ENCODE measurements around the gene NEAT1.

The NEAT1 gene

DNA sequence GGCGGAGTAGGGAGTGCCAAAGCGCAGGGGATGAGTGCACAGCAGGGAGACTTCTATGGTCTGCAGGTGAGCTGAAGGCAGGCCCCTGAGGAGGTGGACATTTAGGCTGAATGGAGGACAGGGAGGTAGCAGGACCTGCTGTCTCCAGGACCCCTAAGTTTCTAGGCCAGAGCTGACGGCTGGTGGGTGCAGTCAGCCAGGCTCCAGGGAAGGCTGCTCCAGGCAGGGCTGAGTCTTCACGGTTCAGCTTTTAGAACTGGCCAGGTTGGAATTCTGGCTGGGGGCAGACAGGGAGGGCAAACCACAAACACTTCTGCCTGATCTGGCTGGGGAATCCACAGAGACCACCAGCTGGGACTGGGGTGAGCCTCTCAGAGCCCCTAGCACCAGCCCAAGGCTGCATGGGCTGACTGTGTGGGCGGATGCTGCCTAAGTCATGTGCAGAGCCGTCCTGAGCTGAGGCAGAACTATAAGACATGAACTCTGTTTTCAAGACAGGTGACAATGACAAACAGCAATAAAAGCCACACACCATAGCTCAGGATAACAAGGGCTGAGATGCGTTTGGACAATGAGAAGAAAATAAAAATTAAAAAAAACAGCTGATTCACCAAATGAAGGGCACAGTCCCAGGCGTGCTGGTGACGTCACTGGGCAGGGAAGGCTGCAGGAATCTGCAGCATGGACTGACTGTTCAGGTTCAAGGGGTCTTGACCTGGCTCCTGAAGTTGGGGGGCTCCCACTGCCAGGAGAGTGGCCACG is 65.9 kb downstream of the NEAT1 start:
- DNase-seq: no peak

DNA sequence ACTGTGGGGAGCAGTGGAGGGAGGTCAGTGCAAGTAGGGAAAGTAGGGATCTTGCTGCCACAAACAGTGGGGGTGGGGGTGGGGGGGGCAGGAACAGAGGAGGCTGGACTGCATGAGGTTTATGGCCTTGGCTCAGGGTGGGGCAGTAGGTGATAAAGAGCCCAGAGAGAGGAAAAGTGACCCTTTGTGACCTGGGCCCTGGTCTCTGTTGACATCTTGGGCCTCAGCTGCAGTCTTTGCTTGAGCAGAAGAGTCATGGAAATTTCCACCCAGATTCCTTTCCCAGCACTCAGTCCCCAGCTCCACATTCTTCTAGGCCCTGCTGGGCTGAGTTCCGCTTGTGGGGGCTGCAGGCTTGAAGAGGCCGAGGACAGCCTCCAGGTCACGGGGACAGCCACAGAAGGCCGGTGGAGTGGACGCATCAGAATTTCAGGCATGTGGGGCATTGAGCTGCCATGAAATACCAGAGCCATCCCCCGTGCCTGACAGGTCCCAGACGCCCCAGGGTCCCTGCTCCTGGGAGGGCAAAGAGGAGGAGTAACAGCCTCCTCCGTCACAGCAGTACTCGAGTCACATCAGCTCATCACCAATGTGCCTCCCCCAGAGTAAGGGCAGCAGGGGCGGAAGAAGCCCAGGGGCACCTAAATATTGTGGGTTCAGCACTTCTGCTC is 66.6 kb downstream of the NEAT1 start:
- no peak for DNase-seq

DNA sequence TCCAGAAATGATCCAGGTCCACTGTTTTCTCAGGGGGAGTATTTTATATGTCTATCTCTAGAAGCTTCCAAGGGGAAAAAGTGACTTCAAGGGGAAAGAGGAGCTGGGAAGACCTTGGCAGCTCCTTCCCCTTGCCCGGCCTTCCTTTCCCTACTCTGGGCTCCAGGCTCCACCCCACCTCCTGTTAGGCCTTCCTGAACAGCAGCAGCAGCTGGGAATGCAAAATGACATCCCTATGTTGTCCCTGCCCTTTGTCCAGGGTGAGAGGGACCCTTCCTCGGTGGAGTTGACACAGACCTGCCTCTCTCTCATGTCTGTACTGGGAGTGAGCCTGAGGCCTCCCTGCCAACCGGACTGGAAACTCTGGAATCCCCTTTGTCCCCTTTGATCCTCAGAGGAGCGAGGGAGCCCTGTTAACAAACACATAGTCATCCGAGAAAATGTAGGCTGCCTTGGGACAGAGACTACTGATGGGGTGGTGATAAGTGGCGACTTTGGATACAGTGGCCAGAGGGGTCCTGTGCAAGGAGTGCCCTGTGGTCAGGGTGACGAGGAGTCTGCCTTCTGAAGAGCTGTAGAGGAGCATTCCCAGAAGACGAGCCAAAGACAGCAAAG is 67.2 kb downstream of the NEAT1 start:
- DNase-seq: no peak

DNA sequence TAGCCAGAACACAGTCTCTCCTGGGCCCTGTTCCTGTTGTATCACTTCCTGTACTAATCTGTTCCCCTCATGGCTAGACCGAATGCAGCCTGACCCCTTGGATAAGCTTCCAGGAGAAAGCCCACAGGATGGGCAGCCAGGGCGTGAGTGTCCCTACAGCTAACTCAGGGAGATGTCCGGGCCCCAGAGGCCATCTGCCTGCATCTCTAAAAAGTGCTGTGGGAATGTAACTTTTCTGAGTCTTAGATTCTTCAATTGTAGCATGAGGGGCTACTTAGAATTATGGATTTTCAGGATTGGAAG is 68.5 kb downstream of the NEAT1 start:
- no peak for DNase-seq

DNA sequence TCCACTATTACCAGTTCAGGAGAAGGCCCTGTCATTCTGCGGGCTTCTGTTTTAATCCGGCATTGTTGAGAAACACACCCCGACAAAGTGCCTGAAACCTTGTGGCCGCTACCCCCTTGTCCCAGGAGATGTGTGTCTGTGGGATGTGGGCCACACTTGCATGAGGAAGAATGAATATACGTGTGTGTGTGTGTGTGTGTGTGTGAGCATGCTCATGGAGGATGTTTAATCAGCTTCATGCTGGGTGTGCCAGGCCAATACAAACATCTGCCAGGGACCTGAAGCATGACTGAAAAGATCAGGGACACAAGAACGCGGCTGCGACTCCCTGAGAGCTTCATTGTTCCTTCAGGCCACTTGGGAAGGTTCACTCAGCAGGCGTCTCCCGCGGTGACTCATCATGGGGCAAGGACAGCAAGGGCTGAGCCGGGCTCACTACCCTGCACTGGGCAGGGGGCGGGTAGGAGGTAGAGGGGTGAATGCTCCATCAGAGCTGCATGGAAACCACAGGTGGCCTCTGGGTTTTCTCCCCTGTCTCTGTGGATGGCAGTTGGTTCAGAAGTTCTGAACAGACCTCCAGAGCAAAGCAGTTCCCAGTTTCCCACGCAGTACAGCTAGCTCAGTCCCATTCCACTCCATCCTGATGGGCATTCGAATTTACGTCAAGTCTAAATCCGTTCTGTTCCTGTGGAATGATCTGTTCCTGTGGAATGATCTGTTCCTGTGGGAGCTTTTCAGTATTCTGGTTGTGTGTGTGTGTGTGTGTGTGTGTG is 69.2 kb downstream of the NEAT1 start:
- no peak for DNase-seq

DNA sequence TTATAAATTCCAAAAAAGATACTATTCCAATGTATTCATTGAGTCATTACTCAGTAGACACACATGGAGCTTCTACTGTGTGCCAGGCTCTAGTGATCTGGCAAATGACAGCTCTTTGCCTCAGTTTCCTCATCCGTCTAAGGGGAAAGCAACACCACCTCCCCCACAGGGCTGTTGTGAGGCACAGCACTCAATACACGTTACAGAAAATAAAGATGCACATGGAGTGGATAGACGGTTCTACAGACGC is 69.7 kb downstream of the NEAT1 start:
- no peak for DNase-seq

DNA sequence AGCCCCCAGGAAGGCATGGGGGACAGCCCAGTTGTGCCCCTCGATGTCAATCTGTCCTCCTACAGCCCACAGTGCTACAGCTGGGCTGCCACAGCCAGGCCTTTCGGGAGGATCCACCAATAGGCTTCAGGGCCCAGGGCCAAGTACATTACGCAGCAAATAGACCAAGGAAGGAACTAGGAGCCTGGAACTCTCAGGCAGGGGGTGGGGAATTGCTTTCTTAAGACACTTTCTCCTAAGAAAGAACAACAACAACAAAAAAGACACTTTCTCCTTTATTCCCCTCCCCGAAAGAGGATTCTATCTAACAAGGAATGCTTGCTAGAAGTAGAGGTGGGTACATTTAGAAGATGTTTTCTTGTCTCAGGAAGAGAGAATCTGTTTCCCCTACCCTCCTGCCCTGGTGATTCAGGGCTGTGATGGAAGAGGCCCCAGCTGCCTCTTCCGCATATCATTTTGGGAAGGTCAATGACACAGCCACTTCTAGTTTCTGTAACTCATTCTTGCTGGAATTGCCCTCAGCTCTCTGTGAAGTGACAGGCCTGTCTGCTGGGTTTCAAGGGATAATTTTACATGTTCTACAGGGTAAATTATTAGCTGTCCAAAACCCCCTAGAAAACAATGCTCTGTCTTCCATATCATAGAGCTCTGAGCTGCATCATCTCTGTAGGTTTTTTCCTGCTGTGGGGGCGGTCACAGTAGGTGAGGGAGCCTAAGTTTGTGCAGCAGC is 70.2 kb downstream of the NEAT1 start:
- DNase-seq: no peak

DNA sequence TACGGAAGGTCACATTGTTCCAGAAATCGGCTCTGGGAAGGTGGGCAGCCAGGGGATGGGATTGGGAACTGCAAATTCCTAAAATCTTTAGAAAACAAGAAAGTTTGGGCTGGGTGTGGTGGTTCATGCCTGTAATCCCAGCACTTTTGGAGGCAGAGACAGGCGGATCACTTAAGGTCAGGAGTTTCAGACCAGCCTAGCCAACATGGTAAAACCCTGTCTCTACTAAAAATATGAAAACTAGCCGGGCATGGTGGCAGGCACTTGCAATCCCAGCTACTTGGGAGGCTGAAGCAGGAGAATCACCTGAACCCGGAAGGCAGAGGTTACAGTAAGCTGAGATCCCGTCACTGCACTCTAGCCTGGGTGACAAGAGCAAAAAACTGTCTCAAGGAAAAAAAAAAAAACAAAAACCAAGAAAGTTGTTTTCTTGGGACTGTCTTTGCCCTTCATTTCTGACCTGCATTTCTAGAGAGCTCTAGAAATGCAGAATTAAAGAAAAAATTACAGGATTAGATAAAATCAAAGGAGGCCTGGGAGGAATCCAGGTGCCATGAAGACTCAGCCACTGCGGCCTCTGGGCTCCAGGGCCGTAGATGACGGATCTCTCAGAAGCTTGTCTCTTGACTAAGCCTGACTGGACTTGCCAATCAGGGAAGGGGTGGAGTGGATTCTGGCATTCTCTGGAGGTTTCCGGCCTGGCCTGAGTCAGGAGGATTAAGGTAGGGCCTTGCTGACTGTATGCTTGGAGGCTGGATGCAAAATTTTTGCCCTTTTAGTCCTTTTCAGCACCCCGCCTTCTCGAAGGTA is 71.0 kb downstream of the NEAT1 start:
- no peak for DNase-seq
